Smooth muscle cell (in vitro differentiated cells): ENCODE measurements around the gene DNAJA2. TPM values are rescaled to one million over a fixed set of nuclear protein-coding genes. Genes with fewer than 3 reads are reported as not detected.

Experiments used
- DNase-seq: peaks from one replicate; lab custom pipeline; 2025; ENCODE audit not compliant: unreplicated experiment; lab: John Stamatoyannopoulos, UW
- H2AFZ ChIP-seq: fragments of 200-600 bp; sonication (generic); 2 replicates; pipeline ENCODE4 v1.6.0; 2016; ENCODE audit warnings: antibody characterized with exemption, low read depth, mild to moderate bottlenecking
- H3F3A ChIP-seq: fragments of 200-600 bp; sonication (generic); 2 replicates; pipeline ENCODE4 v1.6.0; 2017; ENCODE audit warnings: antibody characterized with exemption, low read depth
- H3K27ac ChIP-seq: fragments of 200-600 bp; sonication (generic); 2 replicates; pipeline ENCODE4 v1.5.1; 2016; ENCODE audit warnings: low read depth, mild to moderate bottlenecking
- H3K27me3 ChIP-seq: fragments of 200-600 bp; sonication (generic); 2 replicates; pipeline ENCODE4 v1.6.1; 2016; ENCODE audit warnings: low read depth, mild to moderate bottlenecking
- H3K36me3 ChIP-seq: fragments of 200-600 bp; sonication (generic); 2 replicates; pipeline ENCODE4 v1.5.1; 2016; ENCODE audit warnings: low read depth
- H3K4me1 ChIP-seq: fragments of 200-600 bp; sonication (generic); 2 replicates; pipeline ENCODE4 v1.5.1; 2016; ENCODE audit warnings: low read depth
- H3K4me2 ChIP-seq: fragments of 200-600 bp; sonication (generic); 2 replicates; pipeline ENCODE4 v1.6.0; 2016; ENCODE audit warnings: mild to moderate bottlenecking
- H3K4me3 ChIP-seq: fragments of 200-600 bp; sonication (generic); 2 replicates; pipeline ENCODE4 v1.5.1; 2016; ENCODE audit warnings: mild to moderate bottlenecking
- H3K79me2 ChIP-seq: fragments of 200-600 bp; sonication (generic); 2 replicates; pipeline ENCODE4 v1.6.0; 2016; ENCODE audit warnings: low read depth, mild to moderate bottlenecking
- H3K9ac ChIP-seq: fragments of 200-600 bp; sonication (generic); 2 replicates; pipeline ENCODE4 v1.6.0; 2016; ENCODE audit warnings: low read depth
- H3K9me3 ChIP-seq: fragments of 200-600 bp; sonication (generic); replicated peaks from 2 replicates; pipeline ENCODE4 v1.5.1; 2016; ENCODE audit warnings: low read depth
- H4K20me1 ChIP-seq: fragments of 200-600 bp; sonication (generic); 2 replicates; pipeline ENCODE4 v1.6.0; 2016; ENCODE audit warnings: low read depth
- CTCF ChIP-seq: fragments of 200-600 bp; sonication (generic); IDR thresholded peaks from 2 replicates; pipeline ENCODE4 v1.5.1; 2017; ENCODE audit warnings: borderline replicate concordance, mild to moderate bottlenecking, antibody characterized with exemption; ENCODE audit not compliant: insufficient read depth, poor library complexity, severe bottlenecking
- WGBS: methylation state at CpG from one replicate; pipeline ENCODE4 v1.1.7; 2016; ENCODE audit warnings: low lambda C conversion rate; 5-methylcytosine and 5-hydroxymethylcytosine counted together
- polyA plus RNA-seq: library from polyadenylated mRNA; unstranded; fragments of >200 nt; fragmentation: Nextera tagmentation; extraction: Ambion mirVana; gene quantifications from 2 replicates; pipeline ENCODE4 v1.2.1, GENCODE V29; 2016
- total RNA-seq: library from RNA; depleted of rRNA; stranded (reverse); fragments of >200 nt; gene quantifications from 2 replicates; pipeline ENCODE4 v1.2.3, GENCODE V29; 2014

Gene DNAJA2
- total and polyA plus RNA-seq, 2 experiments from 2014 or later: 36.4 to 52.2 TPM

GRCh38 chr16:46991729-46992704 is 18.5 kb upstream of the DNAJA2 start:
- Histone ChIP-seq H3K4me1 (no peaks in the 10 kb centered on the region), H4K20me1 (no peaks in the 10 kb centered on the region), H3K4me3 (no peak overlapping the region), H3K27ac (no peak overlapping the region), H3K4me2 (no peak overlapping the region), H3K36me3 (no peaks in the 10 kb centered on the region), H3K27me3 (no peaks in the 10 kb centered on the region), H3K9me3 (no peaks in the 10 kb centered on the region), H3K79me2 (no peaks in the 10 kb centered on the region), H3F3A (no peaks in the 10 kb centered on the region), H3K9ac (no peak overlapping the region), H2AFZ (no peak overlapping the region)
- no peak for DNase-seq
- WGBS: 96% methylated on average over 16 of the region's 16 CpGs
- no peak for TF ChIP-seq CTCF

DNA sequence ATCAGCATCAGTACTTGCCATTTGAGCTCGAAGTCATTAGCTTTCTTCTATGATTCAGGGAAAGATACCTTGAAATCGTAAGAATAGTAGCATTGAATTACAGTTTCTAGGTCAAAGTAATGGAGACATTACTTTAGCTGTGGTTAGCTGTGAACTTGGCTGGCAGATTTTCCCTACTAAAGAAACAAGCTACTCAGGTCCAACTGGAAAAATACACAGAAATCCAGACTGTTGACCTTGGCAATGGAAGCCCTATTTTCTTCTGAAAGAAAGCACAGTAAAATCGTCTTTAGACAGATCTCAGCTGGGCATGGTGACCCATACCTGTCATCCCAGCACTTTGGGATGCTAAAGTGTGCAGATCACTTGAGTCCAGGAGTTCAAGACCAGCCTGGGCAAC is 13.4 kb upstream of the DNAJA2 start:
- no peak overlapping the region for H3K4me2 ChIP-seq
- H3K27me3 ChIP-seq: no peaks in the 10 kb centered on the region
- no peaks in the 10 kb centered on the region for H3K79me2 ChIP-seq
- no peak overlapping the region for H3K4me3 ChIP-seq
- TF ChIP-seq CTCF: no peak
- no peak overlapping the region for H3K9ac ChIP-seq
- WGBS: 88% methylated on average over 3 of the region's 3 CpGs
- no peak overlapping the region for H2AFZ ChIP-seq
- H3K4me1 ChIP-seq: no peaks in the 10 kb centered on the region
- no peak overlapping the region for H3K27ac ChIP-seq
- H3K9me3 ChIP-seq: no peaks in the 10 kb centered on the region
- no peaks in the 10 kb centered on the region for H3F3A ChIP-seq
- no peak for DNase-seq
- no peaks in the 10 kb centered on the region for H3K36me3 ChIP-seq
- no peaks in the 10 kb centered on the region for H4K20me1 ChIP-seq

DNA sequence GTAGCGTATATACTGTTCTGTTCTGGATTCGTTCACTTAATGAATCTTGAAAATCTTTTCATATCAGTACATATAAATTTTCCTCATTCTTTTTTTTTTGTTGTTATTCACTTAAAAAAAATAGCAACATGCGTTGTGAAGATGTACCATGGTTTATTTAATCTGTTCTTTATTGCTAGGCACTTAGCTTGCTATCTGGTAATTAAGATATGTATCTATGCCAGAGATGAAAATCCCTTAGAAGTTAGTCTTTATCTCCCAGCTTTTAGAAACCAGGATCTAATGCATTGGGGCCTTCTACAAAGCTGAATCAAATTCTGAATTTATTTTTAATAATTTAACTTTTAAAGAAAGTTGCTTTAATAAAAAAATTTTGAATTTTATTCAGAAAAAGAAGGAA is 13.0 kb upstream of the DNAJA2 start:
- Histone ChIP-seq H3K4me3 (no peak overlapping the region), H2AFZ (no peak overlapping the region), H3K36me3 (no peaks in the 10 kb centered on the region), H3K9ac (no peak overlapping the region), H3F3A (no peaks in the 10 kb centered on the region), H3K9me3 (no peaks in the 10 kb centered on the region), H3K27ac (no peak overlapping the region), H3K79me2 (no peaks in the 10 kb centered on the region), H3K4me1 (no peaks in the 10 kb centered on the region), H4K20me1 (no peaks in the 10 kb centered on the region), H3K4me2 (no peak overlapping the region), H3K27me3 (no peaks in the 10 kb centered on the region)
- no peak for DNase-seq
- WGBS: 86% methylated on average over 3 of the region's 3 CpGs
- no peak for TF ChIP-seq CTCF
